Endothelial cell of umbilical vein (primary cell): ENCODE data around the gene KSR1. TPM values are rescaled to one million over a fixed set of nuclear protein-coding genes. Genes with fewer than 3 reads are reported as not detected.

Experiments used
- BruUV-seq: library from RNA; stranded (reverse); fragments of 400-500 nt; replicated peaks from 2 replicates; lab custom pipeline; 2021; lab: Mats Ljungman, UMichigan
- CTCF ChIA-PET: fragments of 300-600, 350-600 bp; sonication (Branson Sonifier 250); formaldehyde crosslinking; loops from one replicate; lab custom pipeline; 2021; ENCODE audit warnings: antibody characterized with exemption, inconsistent platforms; lab: Charles Lee
- POLR2A ChIA-PET: fragments of 300-600, 350-600 bp; sonication (Branson Sonifier 250); formaldehyde crosslinking; loops from one replicate; lab custom pipeline; 2021; ENCODE audit warnings: antibody characterized with exemption, inconsistent platforms; lab: Charles Lee
- DNase-seq: peaks from one replicate; pipeline ENCODE4 v3.0.0-alpha.2; 2011; ENCODE audit warnings: low read depth, low spot score
- FAIRE-seq: peaks from 2 replicates; lab custom pipeline; 2011; peaks lifted over from hg19 to GRCh38; lab: Jason Lieb, UNC
- H2AFZ ChIP-seq: 2 replicates; pipeline ENCODE4 v1.6.0; 2012; ENCODE audit warnings: low read depth, low read length, control low read depth, inconsistent platforms
- H3K27ac ChIP-seq: 2 replicates; pipeline ENCODE4 v1.5.1; 2011; ENCODE audit warnings: low read depth, mild to moderate bottlenecking, control low read depth, low read length, moderate library complexity; ENCODE audit not compliant: insufficient read depth
- H3K27me3 ChIP-seq, 2 experiments: 2 replicates each; pipeline versions ENCODE4 v1.6.0 to v1.6.1; 2011; ENCODE audit warnings: low read length in 2 of 2, mixed read lengths in 1 of 2; ENCODE audit not compliant: control insufficient read depth in 2 of 2, insufficient read depth in 2 of 2
- H3K36me3 ChIP-seq, 2 experiments: 2 replicates in 1 of 2; 3 replicates in 1 of 2; pipeline ENCODE4 v1.5.1; 2011; ENCODE audit warnings: low read length in 2 of 2, mild to moderate bottlenecking in 1 of 2, moderate library complexity in 1 of 2; ENCODE audit not compliant: control insufficient read depth in 2 of 2, insufficient read depth in 2 of 2; ENCODE audit errors: extremely low read depth in 1 of 2
- H3K4me1 ChIP-seq: 3 replicates; pipeline ENCODE4 v1.5.1; 2011; ENCODE audit warnings: mild to moderate bottlenecking, low read length; ENCODE audit not compliant: control insufficient read depth, insufficient read depth; ENCODE audit errors: extremely low read depth
- H3K4me2 ChIP-seq: 2 replicates; pipeline ENCODE4 v1.6.1; 2011; ENCODE audit warnings: low read length, control low read depth, mixed read lengths; ENCODE audit not compliant: insufficient read depth
- H3K4me3 ChIP-seq, 3 experiments: fragments of 200-600 bp in 1 of 3; sonication (generic), shearing (Covaris generic) in 1 of 3; replicated peaks in 1 of 3; 2 replicates each; pipeline ENCODE4 v1.5.1; 2011 to 2016; ENCODE audit warnings: control low read depth in 3 of 3, low read length in 3 of 3, mild to moderate bottlenecking in 2 of 3, inconsistent platforms in 1 of 3, low read depth in 1 of 3, moderate library complexity in 1 of 3; ENCODE audit not compliant: insufficient read depth in 1 of 3
- H3K79me2 ChIP-seq: 2 replicates; pipeline ENCODE4 v1.6.0; 2012; ENCODE audit warnings: low read length, inconsistent platforms; ENCODE audit not compliant: control insufficient read depth, insufficient read depth
- H3K9ac ChIP-seq: replicated peaks from 2 replicates; pipeline ENCODE3; 2011; ENCODE audit warnings: low read length, control low read depth; ENCODE audit not compliant: insufficient read depth; ENCODE audit errors: extremely low read depth
- H3K9me1 ChIP-seq: replicated peaks from 3 replicates; pipeline ENCODE4 v1.6.0; 2011; ENCODE audit warnings: mild to moderate bottlenecking, low read length; ENCODE audit not compliant: control insufficient read depth, insufficient read depth; ENCODE audit errors: extremely low read depth
- H3K9me3 ChIP-seq: replicated peaks from 2 replicates; pipeline ENCODE4 v1.5.1; 2012; ENCODE audit warnings: low read length, inconsistent platforms; ENCODE audit not compliant: control insufficient read depth, insufficient read depth
- H4K20me1 ChIP-seq: replicated peaks from 2 replicates; pipeline ENCODE3; 2011; ENCODE audit warnings: mild to moderate bottlenecking, low read length; ENCODE audit not compliant: control insufficient read depth, insufficient read depth; ENCODE audit errors: extremely low read depth
- EZH2 ChIP-seq: IDR thresholded peaks from 2 replicates; pipeline ENCODE4 v1.6.1; 2012; ENCODE audit warnings: borderline replicate concordance, low read depth, mild to moderate bottlenecking, moderate library complexity, low read length, inconsistent platforms; ENCODE audit not compliant: severe bottlenecking
- FOS ChIP-seq: IDR thresholded peaks from 2 replicates; pipeline ENCODE4 v1.6.1; 2011; ENCODE audit warnings: mild to moderate bottlenecking, low read length, moderate library complexity, borderline replicate concordance; ENCODE audit not compliant: insufficient read depth
- GATA2 ChIP-seq: IDR thresholded peaks from 2 replicates; pipeline ENCODE4 v1.7.0; 2011; ENCODE audit warnings: low read depth, mild to moderate bottlenecking, moderate library complexity, mixed read lengths, low read length; ENCODE audit not compliant: insufficient read length, insufficient read depth
- JUN ChIP-seq: IDR thresholded peaks from 2 replicates; pipeline ENCODE4 v1.6.1; 2011; ENCODE audit warnings: borderline replicate concordance, low read depth; ENCODE audit not compliant: insufficient read length, insufficient read depth
- MYC ChIP-seq: IDR thresholded peaks from one replicate; pipeline ENCODE4 v1.6.1; 2011; ENCODE audit warnings: mild to moderate bottlenecking, low read depth, low read length
- POLR2A ChIP-seq: IDR thresholded peaks from 2 replicates; pipeline ENCODE4 v1.6.1; 2012; ENCODE audit warnings: low read depth, mild to moderate bottlenecking, control low read depth, low read length
- POLR2AphosphoS5 ChIP-seq: IDR thresholded peaks from 2 replicates; pipeline ENCODE4 v1.6.1; 2012; ENCODE audit warnings: low read depth, mild to moderate bottlenecking, control low read depth, low read length, moderate library complexity; ENCODE audit not compliant: insufficient read depth
- dilution Hi-C: fragments of 300-500 bp; cut with MboI; formaldehyde crosslinking; loops from one replicate; pipeline ENCODE4 v1.15.0; 2019; ENCODE audit warnings: low sequenced_read_pairs; ENCODE audit not compliant: extremely low pct_ligation_motif_present
- intact Hi-C: fragments of 100-400 bp; cut with micrococcal nuclease; formaldehyde crosslinking; loops from one replicate; pipeline ENCODE4 v1.10.0; 2022
- polyA plus RNA-seq, 4 experiments: library from polyadenylated mRNA; depleted of rRNA in 3 of 4; stranded (reverse) in 3 of 4; unstranded in 1 of 4; fragments of >200 nt; gene quantifications; 2 replicates each; pipeline versions ENCODE4 v1.2.1 to v1.2.3, GENCODE V29; 2011 to 2012; ENCODE audit warnings: missing spikeins in 1 of 4
- total RNA-seq: library from RNA; stranded (reverse); gene quantifications from 2 replicates; pipeline ENCODE4 v1.2.3, GENCODE V29; 2021
- TF ChIP-seq, protein P1 (sequence below): IDR thresholded peaks from 2 replicates; pipeline ENCODE4 v1.6.1; 2011; ENCODE audit not compliant: insufficient read depth, insufficient read length
- TF ChIP-seq, protein P2 (sequence below), 2 donors: IDR thresholded peaks; 1 replicate in 1 of 2; 2 replicates in 1 of 2; pipeline ENCODE4 v1.5.1; 2011; ENCODE audit warnings: low read length in 2 of 2, mild to moderate bottlenecking in 2 of 2, moderate library complexity in 2 of 2, control low read depth in 1 of 2, inconsistent platforms in 1 of 2, low read depth in 1 of 2; ENCODE audit not compliant: insufficient read depth in 1 of 2; ENCODE audit errors: extremely low read depth in 1 of 2

Gene KSR1
- total and polyA plus RNA-seq, 2 donors (not counting 3 experiments of a cell fraction or from before 2014, with no cell fraction given): 35.4 to 80.2 TPM

DNA sequence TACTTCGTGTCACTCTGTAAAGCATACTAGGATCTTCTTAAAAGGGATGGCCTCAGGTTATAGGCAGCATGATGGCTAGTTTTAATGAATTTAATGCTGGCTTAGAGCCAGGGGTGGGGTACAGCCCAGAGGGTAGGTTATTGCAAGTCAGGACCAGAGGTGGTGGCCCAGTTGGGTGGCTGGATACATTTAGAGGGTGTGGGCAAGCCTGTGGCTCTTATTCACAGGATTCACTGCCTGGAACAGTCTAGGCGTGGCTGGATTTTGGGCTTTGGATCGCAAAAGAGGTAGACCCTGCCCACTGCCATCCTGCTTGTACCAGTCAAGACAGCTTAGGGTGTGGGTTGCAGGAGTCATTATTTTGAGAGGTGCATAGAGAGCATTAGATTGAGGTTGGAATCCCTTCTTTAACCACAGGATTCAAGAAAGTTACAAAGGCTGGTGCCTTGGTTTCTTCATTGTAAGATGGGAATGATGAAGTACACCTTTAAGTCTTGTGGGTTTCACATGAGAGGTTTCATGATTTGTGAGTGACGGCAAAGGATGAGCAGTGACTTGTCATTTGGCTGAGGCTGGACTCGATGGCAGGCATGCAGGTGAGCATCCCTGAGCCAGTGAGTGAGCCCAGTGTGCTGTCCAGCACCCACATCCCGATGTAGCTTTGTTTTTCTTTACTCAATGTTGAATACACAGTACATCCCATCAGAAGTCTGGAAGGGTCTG lies 85.2 kb downstream of the KSR1 start:
- H4K20me1 ChIP-seq: no peaks in the 10 kb centered on the region
- H3K9me3 ChIP-seq: no peaks in the 10 kb centered on the region

More for the DNA sequence above, 85.2 kb downstream of the KSR1 start:
- Histone ChIP-seq H3K9ac (no peak overlapping the region), H3K36me3 (no peaks in the 10 kb centered on the region), H3K9me1 (no peaks in the 10 kb centered on the region), H3K27ac (no peak overlapping the region), H2AFZ (no peak overlapping the region), H3K79me2 (peaks cover 7% of the 10 kb centered on the region), H3K4me3 (no peak overlapping the region), H3K4me1 (no peaks in the 10 kb centered on the region), H3K4me2 (no peak overlapping the region), H3K27me3 (no peaks in the 10 kb centered on the region)
- intact Hi-C loops (no loop called here), dilution Hi-C loops (no loop called here)
- POLR2A ChIA-PET: no interaction called here
- FAIRE-seq (no peak), DNase-seq (no peak)
- CTCF ChIA-PET: interaction anchor here (0.8 kb wide), 1 partner anchor 59 kb away, joined by 3 read pairs; no protein-coding TSS in a partner anchor
- TF ChIP-seq POLR2A: no peak
- TF ChIP-seq, protein P1, sequence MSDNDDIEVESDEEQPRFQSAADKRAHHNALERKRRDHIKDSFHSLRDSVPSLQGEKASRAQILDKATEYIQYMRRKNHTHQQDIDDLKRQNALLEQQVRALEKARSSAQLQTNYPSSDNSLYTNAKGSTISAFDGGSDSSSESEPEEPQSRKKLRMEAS: no peak
- TF ChIP-seq, protein P2, sequence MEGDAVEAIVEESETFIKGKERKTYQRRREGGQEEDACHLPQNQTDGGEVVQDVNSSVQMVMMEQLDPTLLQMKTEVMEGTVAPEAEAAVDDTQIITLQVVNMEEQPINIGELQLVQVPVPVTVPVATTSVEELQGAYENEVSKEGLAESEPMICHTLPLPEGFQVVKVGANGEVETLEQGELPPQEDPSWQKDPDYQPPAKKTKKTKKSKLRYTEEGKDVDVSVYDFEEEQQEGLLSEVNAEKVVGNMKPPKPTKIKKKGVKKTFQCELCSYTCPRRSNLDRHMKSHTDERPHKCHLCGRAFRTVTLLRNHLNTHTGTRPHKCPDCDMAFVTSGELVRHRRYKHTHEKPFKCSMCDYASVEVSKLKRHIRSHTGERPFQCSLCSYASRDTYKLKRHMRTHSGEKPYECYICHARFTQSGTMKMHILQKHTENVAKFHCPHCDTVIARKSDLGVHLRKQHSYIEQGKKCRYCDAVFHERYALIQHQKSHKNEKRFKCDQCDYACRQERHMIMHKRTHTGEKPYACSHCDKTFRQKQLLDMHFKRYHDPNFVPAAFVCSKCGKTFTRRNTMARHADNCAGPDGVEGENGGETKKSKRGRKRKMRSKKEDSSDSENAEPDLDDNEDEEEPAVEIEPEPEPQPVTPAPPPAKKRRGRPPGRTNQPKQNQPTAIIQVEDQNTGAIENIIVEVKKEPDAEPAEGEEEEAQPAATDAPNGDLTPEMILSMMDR (IDR thresholded peaks at IDR 0.05; ENCODE audit: extremely low read depth in 1 of 2, insufficient read depth in 1 of 2, low read depth in 1 of 2, low read length in 2 of 2): no peak
- TF ChIP-seq FOS: no peak
- TF ChIP-seq JUN: no peak
- no peak for TF ChIP-seq POLR2AphosphoS5
- no peak for TF ChIP-seq EZH2
- no peak for TF ChIP-seq MYC
- TF ChIP-seq GATA2: no peak
- no TSS peak for BruUV-seq
